ENCODE results near the gene SRP19.
"Not testable (repeated sequence)": the region's sequence is repeated elsewhere in the genome, so short reads cannot be mapped to it uniquely, and the experiment has no call there.

Gene SRP19

DNA sequence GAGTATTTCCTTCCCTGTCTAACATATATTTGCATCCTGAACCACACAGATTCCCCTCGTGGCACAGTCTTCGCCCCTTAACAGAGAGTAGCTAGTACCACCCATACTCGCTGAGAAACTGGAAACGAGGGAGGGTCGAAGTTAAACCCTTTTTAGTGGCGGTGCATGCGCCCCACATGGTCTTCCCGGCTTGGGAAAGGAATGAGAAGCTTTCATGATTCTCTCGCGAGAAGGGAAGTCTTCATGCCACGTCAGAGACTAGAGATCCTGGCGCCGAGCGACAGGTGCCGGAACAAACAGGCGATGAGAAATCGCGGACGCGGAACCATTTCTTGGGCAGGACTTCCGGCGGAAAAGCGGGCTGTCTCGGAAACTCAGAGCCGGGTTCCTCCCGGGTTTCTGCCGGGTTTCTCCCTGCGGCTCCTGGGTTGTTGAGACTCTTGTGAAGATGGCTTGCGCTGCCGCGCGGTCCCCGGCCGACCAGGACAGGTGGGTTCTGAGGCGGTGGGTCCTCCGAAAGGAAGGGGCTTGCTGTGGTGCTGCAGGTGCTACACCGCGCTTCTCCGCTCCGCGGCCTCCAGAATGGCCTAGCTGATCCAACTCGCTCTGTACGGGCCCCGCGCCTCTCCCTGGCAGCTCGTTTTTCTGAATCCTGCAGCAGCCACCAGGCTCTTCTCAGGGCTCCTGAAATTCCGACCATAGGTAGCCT, at the start of gene SRP19:
Gene SRP19, plus strand, starts transcription at position 359 of the 709 bp plus-strand sequence. Its CDS starts 90 bp downstream, at position 449.
- peak; percentile 92 for DNase-seq (ENCODE audit: low spot score)

DNA sequence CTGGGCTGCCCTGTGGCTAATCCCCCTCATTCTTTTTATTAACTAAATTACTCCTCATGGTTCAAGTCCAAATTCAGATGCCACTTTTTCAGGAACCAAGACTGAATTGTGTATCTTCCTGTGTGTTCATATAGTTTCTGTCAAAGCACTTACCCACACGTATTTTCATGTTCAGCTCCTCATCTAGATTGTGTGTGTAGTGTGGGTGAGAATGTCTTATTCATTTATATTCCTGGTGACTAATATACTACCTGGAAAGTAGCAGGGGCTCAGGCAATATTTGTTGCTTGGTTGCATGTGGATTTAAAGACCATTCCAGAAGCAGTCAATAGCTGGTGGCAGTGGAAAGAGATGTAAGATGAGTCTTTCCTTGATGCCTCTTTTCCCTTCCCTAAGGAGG, 48.5 kb upstream of the SRP19 start:
- no peak for DNase-seq (ENCODE audit: low spot score)

GRCh38 chr5:112820246-112820645, 40.8 kb upstream of the SRP19 start:
- DNase-seq (ENCODE audit: low spot score) = no peak

GRCh38 chr5:112822456-112822855, 38.6 kb upstream of the SRP19 start:
- DNase-seq (ENCODE audit: low spot score) = no peak

DNA sequence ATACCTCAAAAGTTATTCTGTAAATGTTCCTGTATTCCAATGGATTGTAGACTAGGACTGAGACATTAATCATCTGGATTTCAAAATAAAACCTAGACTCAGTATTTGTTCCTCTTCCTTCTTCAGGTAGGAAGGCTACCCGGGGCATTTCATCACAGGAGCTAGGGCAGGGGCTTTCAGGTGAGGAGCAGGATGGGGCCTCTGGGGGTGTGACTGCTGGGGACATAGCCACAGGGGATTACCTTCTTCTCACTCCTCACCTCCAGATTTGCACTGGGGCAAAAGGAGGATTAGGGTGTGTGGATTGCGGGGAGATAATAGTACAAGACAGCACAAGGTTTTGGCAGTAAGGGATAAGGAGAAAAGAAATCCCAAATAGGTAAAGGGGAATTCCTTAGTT, 37.9 kb upstream of the SRP19 start:
- DNase-seq (ENCODE audit: low spot score) = no peak

DNA sequence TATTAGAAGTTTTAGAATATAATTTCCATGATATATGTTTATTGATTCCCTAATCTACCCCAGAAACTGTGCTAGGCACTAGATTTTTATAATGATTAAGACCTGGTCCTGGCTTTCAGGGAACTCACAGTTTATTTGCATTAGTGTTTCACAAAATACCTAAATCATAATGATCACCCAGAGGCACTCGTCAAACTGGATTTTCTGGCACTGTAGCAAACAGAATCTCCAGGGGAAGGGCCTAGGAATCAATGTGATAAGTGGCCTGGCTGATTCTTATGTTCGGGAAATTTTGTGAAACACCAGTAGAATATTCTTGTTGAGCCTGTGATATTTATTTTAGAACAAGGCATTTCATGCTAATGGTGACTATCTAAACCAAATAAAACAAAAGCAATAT, 37.4 kb upstream of the SRP19 start:
- DNase-seq (ENCODE audit: low spot score) = no peak

- DNase-seq (ENCODE audit: low spot score) = no peak
Observed at GRCh38 chr5:112824197-112824596, 36.9 kb upstream of the SRP19 start.

DNA sequence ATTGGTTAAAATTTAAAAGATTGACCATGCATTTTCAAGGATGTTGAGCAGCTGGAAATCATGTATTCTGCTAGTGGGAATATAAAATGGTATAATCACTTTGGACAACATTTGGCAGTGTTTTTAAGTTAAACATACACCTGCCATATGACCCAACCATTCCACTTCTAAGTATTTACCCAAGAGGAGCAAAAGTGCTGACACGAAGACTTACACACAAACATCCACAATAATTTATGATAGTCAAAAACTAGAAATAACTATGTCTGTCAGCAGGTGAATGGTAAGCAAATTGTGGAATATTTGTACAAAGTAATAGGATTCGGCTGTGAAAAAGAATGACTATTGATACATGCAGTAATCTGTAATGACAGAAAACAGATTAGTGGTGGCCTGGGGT, 30.7 kb upstream of the SRP19 start:
- DNase-seq (ENCODE audit: low spot score) = no peak

DNA sequence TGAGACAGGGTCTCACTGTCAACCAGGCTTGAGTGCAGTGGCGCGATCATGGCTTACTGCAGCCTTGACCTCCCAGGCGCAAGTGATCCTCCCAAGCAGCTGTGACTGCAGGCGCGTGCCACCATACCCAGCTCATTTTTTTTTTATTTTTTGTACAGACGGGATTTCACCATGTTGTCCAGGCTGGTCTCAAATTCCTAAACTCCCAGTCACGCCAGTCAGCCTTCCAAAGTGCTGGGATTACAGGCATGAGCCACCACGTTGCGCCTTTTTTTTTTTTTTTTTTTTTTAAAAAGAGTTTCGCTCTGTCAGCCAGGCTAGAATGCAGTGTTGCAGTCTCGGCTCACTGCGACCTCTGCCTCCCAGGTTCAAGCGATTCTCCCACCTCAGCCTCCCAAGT, 27.1 kb upstream of the SRP19 start:
- DNase-seq (ENCODE audit: low spot score) = no peak

- no peak for DNase-seq (ENCODE audit: low spot score)
Observed at GRCh38 chr5:112844489-112844888, 16.6 kb upstream of the SRP19 start.

- no peak for DNase-seq (ENCODE audit: low spot score)
Observed at GRCh38 chr5:112846556-112846955, 14.5 kb upstream of the SRP19 start.

- no peak for DNase-seq (ENCODE audit: low spot score)
Observed at GRCh38 chr5:112847306-112847705, 13.8 kb upstream of the SRP19 start.

DNA sequence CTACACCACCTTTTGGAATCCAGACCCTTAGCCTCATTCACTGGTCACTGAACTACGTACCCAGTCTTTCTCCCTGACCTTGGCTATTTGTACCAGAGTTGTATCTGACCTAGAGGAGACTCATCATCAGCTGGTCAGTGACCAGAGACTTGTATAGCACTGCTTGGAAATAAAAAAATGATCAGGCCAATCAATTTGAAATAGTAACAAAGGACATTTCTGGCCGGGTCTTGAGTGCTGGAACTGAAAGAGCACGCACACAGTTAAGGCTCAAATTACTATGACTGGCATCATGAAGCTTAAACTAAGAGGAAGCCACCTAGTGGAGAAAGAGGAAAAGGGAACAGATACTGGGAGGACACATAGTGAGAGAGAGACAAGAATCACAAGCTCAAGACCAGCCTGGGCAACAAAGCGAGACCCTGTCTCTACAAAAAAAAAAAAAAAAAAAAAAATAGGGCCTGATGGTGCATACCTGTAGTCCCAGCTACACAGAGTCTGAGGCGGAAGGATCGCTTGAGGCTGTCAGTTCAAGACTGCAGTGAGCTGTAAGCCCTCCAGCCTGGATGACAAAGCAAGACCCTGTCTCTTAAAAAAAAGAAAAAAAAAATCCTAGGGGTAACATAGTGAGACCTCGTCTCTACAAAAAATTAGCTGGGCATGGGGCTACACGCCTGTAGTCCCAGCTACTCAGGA, 12.8 kb upstream of the SRP19 start:
- DNase-seq (ENCODE audit: low spot score) = peak; percentile 72

DNA sequence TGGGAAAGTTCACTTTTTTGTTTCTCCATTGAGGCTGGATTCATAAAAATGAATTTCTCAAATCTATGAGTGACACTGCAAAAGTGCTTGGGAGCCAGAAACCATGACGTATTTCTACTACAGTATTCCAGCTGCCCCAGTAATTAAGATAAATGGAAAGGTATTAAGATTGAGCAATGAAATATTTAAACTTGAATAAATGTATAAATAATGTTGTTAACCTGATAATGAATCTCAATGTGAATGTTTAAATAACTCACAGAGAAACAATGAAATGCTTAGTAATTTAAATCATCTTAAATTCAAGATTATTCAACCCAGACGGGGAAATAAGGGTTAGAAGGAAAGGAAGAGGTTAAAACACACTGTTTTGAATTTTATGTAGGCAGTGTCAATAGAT, 11.2 kb upstream of the SRP19 start:
- no peak for DNase-seq (ENCODE audit: low spot score)

- DNase-seq (ENCODE audit: low spot score) = no peak
Observed at GRCh38 chr5:112854651-112855050, 6.4 kb upstream of the SRP19 start.

DNA sequence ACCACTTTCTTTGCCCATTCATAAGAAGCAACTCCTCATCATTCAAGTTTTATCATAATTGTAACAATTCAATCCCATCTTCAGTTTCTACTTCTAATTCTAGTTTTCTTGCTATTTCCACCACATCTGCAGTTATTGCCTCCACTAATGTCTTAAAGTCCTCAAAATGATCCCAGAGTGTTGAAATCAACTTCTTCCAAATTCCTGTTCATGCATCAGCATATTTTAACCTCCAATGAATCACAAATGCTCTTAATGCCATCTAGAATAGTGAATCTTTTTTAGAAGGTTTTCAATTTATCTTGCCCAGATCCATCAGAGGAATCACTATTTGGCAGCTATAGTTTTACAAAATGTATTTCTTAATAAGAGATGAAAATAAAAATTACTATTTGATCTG, 3.2 kb upstream of the SRP19 start:
- DNase-seq (ENCODE audit: low spot score) = no peak

- DNase-seq (ENCODE audit: low spot score) = not testable (repeated sequence)
Observed at GRCh38 chr5:112860571-112860928, 537 bp upstream of the SRP19 start.

DNA sequence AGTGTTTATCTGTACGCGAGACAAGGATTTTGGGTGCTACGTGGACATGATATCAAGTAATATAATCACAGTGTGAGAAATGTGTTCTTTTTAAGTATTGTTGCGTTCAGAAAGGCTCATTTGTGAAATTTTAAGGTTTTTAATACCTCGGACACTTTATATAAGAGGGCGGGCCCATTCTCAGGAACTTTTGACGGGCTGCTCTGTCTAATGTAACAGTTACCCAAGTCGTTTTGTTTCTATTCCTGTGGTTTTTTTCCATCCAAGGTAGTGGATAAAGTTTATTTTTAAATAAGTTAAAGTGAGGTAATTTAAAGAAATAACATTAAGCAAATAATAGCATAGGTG, 525 bp downstream of the SRP19 start:
- DNase-seq (ENCODE audit: low spot score) = no peak

DNA sequence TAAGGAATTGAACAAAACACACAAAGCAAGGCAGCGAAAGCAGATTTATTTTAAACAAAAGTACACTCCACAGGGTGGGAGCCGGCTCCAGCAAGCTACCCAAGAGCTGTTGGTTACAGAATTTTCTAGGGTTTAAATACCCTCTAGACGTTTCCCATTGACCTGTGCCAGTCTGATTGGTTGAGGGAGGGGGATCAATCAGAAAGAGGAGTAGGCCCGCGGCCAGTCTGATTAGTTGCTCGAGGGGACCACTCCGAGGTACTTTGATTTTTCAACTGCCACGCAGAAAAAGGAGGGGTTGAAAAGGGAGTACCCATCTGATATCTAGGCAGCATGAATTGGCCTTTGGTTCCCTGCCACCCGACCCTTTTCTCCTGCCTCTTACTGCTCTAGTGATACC, 998 bp downstream of the SRP19 start:
- no peak for DNase-seq (ENCODE audit: low spot score)

GRCh38 chr5:112863549-112863948, 2.5 kb downstream of the SRP19 start:
- no peak for DNase-seq (ENCODE audit: low spot score)

GRCh38 chr5:112865128-112865527, 4.0 kb downstream of the SRP19 start:
- DNase-seq (ENCODE audit: low spot score) = no peak

DNA sequence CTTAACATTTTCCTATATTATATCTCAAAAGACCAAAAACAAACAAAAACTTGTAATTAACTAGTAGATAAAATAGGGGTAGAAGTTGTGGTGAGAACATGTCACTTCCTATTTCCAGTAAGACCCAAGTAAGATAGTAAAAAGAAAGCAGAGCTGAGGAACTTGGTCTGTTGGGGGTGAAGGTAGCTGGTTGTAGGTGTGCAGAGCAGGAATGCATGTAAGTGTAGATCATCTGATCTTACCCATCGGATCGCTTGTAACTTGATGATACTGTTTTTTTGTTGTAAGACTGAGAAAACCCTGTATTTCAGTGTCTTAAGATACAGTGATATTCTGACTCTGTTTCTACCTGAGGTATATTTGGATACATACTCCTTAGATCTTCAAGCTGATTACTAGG, 5.7 kb downstream of the SRP19 start:
- no peak for DNase-seq (ENCODE audit: low spot score)

DNA sequence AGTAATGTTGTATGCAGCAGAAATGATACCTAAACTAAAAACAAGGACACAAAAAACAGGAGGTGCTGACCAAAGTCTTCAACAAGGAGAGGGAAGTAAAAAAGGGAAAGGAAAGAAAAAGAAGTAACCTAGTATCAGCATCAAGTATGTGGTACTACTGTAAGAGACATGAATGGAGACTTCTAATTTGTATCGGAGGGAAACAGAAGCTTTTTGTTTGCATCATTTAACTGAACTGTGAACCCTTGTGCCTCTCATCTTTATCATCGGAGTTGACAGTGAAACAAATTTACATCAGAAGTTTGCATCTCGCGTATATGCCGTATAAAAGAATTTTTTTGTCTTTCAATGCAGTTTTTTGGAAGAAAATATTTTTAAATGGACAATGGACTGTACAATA, 6.3 kb downstream of the SRP19 start:
- no peak for DNase-seq (ENCODE audit: low spot score)

- DNase-seq (ENCODE audit: low spot score) = no peak
Observed at GRCh38 chr5:112869948-112870347, 8.9 kb downstream of the SRP19 start.
